GM23248 (cell line): ENCODE results near the gene FRAS1. TPM values are rescaled to one million over a fixed set of nuclear protein-coding genes. Genes with fewer than 3 reads are reported as not detected.

ENCODE experiments used
- DNase-seq: peaks from one replicate; pipeline ENCODE4 v3.0.0-alpha.2; 2015
- H2AFZ ChIP-seq: fragments of 200-600 bp; sonication (generic); 2 replicates; pipeline ENCODE4 v1.6.1; 2016; ENCODE audit warnings: antibody characterized with exemption
- H3F3A ChIP-seq: fragments of 200-600 bp; sonication (generic); 2 replicates; pipeline ENCODE4 v1.6.1; 2016; ENCODE audit warnings: mild to moderate bottlenecking, antibody characterized with exemption, mixed run types; ENCODE audit not compliant: insufficient read depth
- H3K27ac ChIP-seq: fragments of 200-600 bp; sonication (generic); 2 replicates; pipeline ENCODE4 v1.5.1; 2016; ENCODE audit warnings: mild to moderate bottlenecking
- H3K27me3 ChIP-seq: fragments of 200-600 bp; sonication (generic); replicated peaks from 2 replicates; pipeline ENCODE4 v1.6.1; 2016; ENCODE audit warnings: mild to moderate bottlenecking; ENCODE audit not compliant: insufficient read depth
- H3K36me3 ChIP-seq: fragments of 200-600 bp; sonication (generic); 2 replicates; pipeline ENCODE4 v1.6.1; 2016; ENCODE audit warnings: low read depth, mild to moderate bottlenecking
- H3K4me1 ChIP-seq: fragments of 200-600 bp; sonication (generic); 2 replicates; pipeline ENCODE4 v1.6.1; 2016; ENCODE audit warnings: mild to moderate bottlenecking; ENCODE audit not compliant: insufficient read depth
- H3K4me2 ChIP-seq: fragments of 200-600 bp; sonication (generic); one replicate; pipeline ENCODE4 v1.6.1; 2016; ENCODE audit warnings: mild to moderate bottlenecking; ENCODE audit not compliant: unreplicated experiment
- H3K4me3 ChIP-seq: fragments of 200-600 bp; sonication (generic); 2 replicates; pipeline ENCODE4 v1.5.1; 2016; ENCODE audit warnings: mild to moderate bottlenecking
- H3K79me2 ChIP-seq: fragments of 200-600 bp; sonication (generic); 2 replicates; pipeline ENCODE4 v1.6.1; 2016; ENCODE audit warnings: mild to moderate bottlenecking; ENCODE audit not compliant: insufficient read depth
- H3K9ac ChIP-seq: fragments of 200-600 bp; sonication (generic); 2 replicates; pipeline ENCODE4 v1.6.1; 2016; ENCODE audit warnings: mild to moderate bottlenecking
- H3K9me2 ChIP-seq: fragments of 200-600 bp; sonication (generic); 2 replicates; pipeline ENCODE4 v1.6.1; 2016; ENCODE audit warnings: mixed run types, mild to moderate bottlenecking, moderate library complexity; ENCODE audit not compliant: insufficient read depth
- H3K9me3 ChIP-seq: fragments of 200-600 bp; sonication (generic); one replicate; pipeline ENCODE4 v1.6.1; 2017; ENCODE audit warnings: low read depth
- H4K20me1 ChIP-seq: fragments of 200-600 bp; sonication (generic); 2 replicates; pipeline ENCODE4 v1.6.0; 2016; ENCODE audit not compliant: insufficient read depth
- EZH2 ChIP-seq: fragments of 200-600 bp; sonication (generic); IDR thresholded peaks from 2 replicates; pipeline ENCODE4 v1.6.1; 2018; ENCODE audit warnings: antibody characterized with exemption, mild to moderate bottlenecking; ENCODE audit not compliant: insufficient read depth, poor library complexity, severe bottlenecking
- EZH2phosphoT487 ChIP-seq: fragments of 200-600 bp; sonication (generic); IDR thresholded peaks from 2 replicates; pipeline ENCODE4 v1.6.1; 2018; ENCODE audit warnings: antibody characterized with exemption, moderate library complexity, mild to moderate bottlenecking, low read depth; ENCODE audit not compliant: insufficient read depth
- WGBS, 2 experiments: methylation state at CpG; one replicate each; pipeline ENCODE4 v1.1.6; 2015 to 2017; ENCODE audit warnings: low lambda C conversion rate in 2 of 2, low coverage in 1 of 2; ENCODE audit errors: missing lambda C conversion rate in 2 of 2; 5-methylcytosine and 5-hydroxymethylcytosine counted together
- in situ Hi-C: fragments of 300-500 bp; cut with MboI; formaldehyde crosslinking; loops from 2 replicates; pipeline ENCODE4 v1.15.0; 2020
- polyA plus RNA-seq: library from polyadenylated mRNA; unstranded; fragments of >200 nt; fragmentation: Nextera tagmentation; extraction: Ambion mirVana; gene quantifications from 2 replicates; pipeline ENCODE4 v1.2.1, GENCODE V29; 2016
- total RNA-seq: library from RNA; depleted of rRNA; stranded (reverse); fragments of >200 nt; shearing (Covaris generic); gene quantifications from 2 replicates; pipeline ENCODE4 v1.2.3, GENCODE V29; 2014

The FRAS1 gene
- total and polyA plus RNA-seq, 2 experiments from 2014 or later: 6.5 to 19.8 TPM

GRCh38 chr4:78018271-78019049 lies 38.7 kb upstream of the FRAS1 start:
- Histone ChIP-seq H2AFZ (no peak overlapping the region), H3K9me2 (no peaks in the 10 kb centered on the region), H3K27ac (no peak overlapping the region), H3K9ac (no peak overlapping the region), H3K4me1 (no peaks in the 10 kb centered on the region), H3K4me2 (no peak overlapping the region), H3F3A (no peaks in the 10 kb centered on the region), H3K4me3 (no peak overlapping the region), H4K20me1 (no peaks in the 10 kb centered on the region), H3K27me3 (no peaks in the 10 kb centered on the region), H3K36me3 (no peaks in the 10 kb centered on the region), H3K79me2 (no peaks in the 10 kb centered on the region), H3K9me3 (no peaks in the 10 kb centered on the region)
- in situ Hi-C loops: no loop called here
- TF ChIP-seq EZH2phosphoT487 (no peak), EZH2 (no peak)
- 80 to 86% methylated on average over 3 of the region's 3 CpGs for WGBS, 2 experiments
- DNase-seq: no peak

GRCh38 chr4:78019414-78019813 lies 37.7 kb upstream of the FRAS1 start:
- TF ChIP-seq EZH2phosphoT487 (no peak), EZH2 (no peak)
- H3F3A ChIP-seq: no peaks in the 10 kb centered on the region
- H3K9me2 ChIP-seq: no peaks in the 10 kb centered on the region
- H3K27me3 ChIP-seq: no peaks in the 10 kb centered on the region
- no peak for DNase-seq
- no peaks in the 10 kb centered on the region for H4K20me1 ChIP-seq
- H3K27ac ChIP-seq: no peak overlapping the region
- in situ Hi-C loops: no loop called here
- H3K9ac ChIP-seq: no peak overlapping the region
- H3K4me3 ChIP-seq: no peak overlapping the region
- H2AFZ ChIP-seq: no peak overlapping the region
- H3K79me2 ChIP-seq: no peaks in the 10 kb centered on the region
- H3K4me2 ChIP-seq: no peak overlapping the region
- no peaks in the 10 kb centered on the region for H3K36me3 ChIP-seq
- peaks cover 5% of the 10 kb centered on the region; the same call in 1 of the 2 replicates for H3K4me1 ChIP-seq
- no peaks in the 10 kb centered on the region for H3K9me3 ChIP-seq

- no peak overlapping the region for H3K9ac ChIP-seq
- no peaks in the 10 kb centered on the region for H3K79me2 ChIP-seq
- TF ChIP-seq EZH2 (no peak), EZH2phosphoT487 (no peak)
- H3K9me3 ChIP-seq: no peaks in the 10 kb centered on the region
- H3K4me2 ChIP-seq: no peak overlapping the region
- H3K9me2 ChIP-seq: no peaks in the 10 kb centered on the region
- H4K20me1 ChIP-seq: no peaks in the 10 kb centered on the region
- WGBS, 2 experiments: 79 to 80% methylated on average over 4 of the region's 4 CpGs
- H3K4me3 ChIP-seq: no peak overlapping the region
- H3K27ac ChIP-seq: no peak overlapping the region
- H3K36me3 ChIP-seq: no peaks in the 10 kb centered on the region
- in situ Hi-C loops: no loop called here
- H3F3A ChIP-seq: no peaks in the 10 kb centered on the region
- no peak overlapping the region for H2AFZ ChIP-seq
- no peaks in the 10 kb centered on the region for H3K27me3 ChIP-seq
- DNase-seq: no peak
- peaks cover 9% of the 10 kb centered on the region; the same call in 1 of the 2 replicates for H3K4me1 ChIP-seq
Observed at GRCh38 chr4:78020677-78021076, 36.4 kb upstream of the FRAS1 start.

- TF ChIP-seq EZH2: no peak
- TF ChIP-seq EZH2phosphoT487: no peak
- H3K9ac ChIP-seq: no peak overlapping the region
- no peaks in the 10 kb centered on the region for H3K27me3 ChIP-seq
- H3K9me2 ChIP-seq: no peaks in the 10 kb centered on the region
- H3K27ac ChIP-seq: no peak overlapping the region
- H3K36me3 ChIP-seq: no peaks in the 10 kb centered on the region
- no peaks in the 10 kb centered on the region for H3K9me3 ChIP-seq
- DNase-seq: peak; percentile 13
- in situ Hi-C loops: no loop called here
- H2AFZ ChIP-seq: no peak overlapping the region
- H3K4me2 ChIP-seq: no peak overlapping the region
- H4K20me1 ChIP-seq: no peaks in the 10 kb centered on the region
- peaks cover 9% of the 10 kb centered on the region; the same call in 1 of the 2 replicates for H3K4me1 ChIP-seq
- H3K4me3 ChIP-seq: no peak overlapping the region
- WGBS, 2 experiments: 54 to 71% methylated on average over 2 of the region's 2 CpGs
- no peaks in the 10 kb centered on the region for H3K79me2 ChIP-seq
- H3F3A ChIP-seq: no peaks in the 10 kb centered on the region
Observed at GRCh38 chr4:78022517-78022916, 34.6 kb upstream of the FRAS1 start.
